DOHH2 (cell line): ENCODE measurements around the gene EZH2.

ENCODE experiments used
- CTCF ChIP-seq: fragments of 200-600 bp; sonication (generic); IDR thresholded peaks from one replicate; pipeline ENCODE4 v1.5.1; 2014; ENCODE audit warnings: antibody characterized with exemption, mild to moderate bottlenecking, low read depth, low read length; ENCODE audit not compliant: poor library complexity, severe bottlenecking
- EZH2phosphoT487 ChIP-seq: fragments of 200-600 bp; sonication (generic); IDR thresholded peaks from 2 replicates; pipeline ENCODE4 v1.6.1; 2017; ENCODE audit warnings: borderline replicate concordance, mild to moderate bottlenecking, antibody characterized with exemption, low read length, moderate library complexity, mixed read lengths

GRCh38 chr7:148804343-148805235 lies 79.5 kb downstream of the EZH2 start:
- no peak for TF ChIP-seq CTCF
- TF ChIP-seq EZH2phosphoT487 = no peak
